Medulla oblongata (tissue), 1 donor: ENCODE data around the gene CACNA2D3.

Experiments
- DNase-seq: peaks from one replicate; pipeline ENCODE4 v3.0.0-alpha.2; 2015; ENCODE audit errors: extremely low spot score

Gene CACNA2D3

DNA sequence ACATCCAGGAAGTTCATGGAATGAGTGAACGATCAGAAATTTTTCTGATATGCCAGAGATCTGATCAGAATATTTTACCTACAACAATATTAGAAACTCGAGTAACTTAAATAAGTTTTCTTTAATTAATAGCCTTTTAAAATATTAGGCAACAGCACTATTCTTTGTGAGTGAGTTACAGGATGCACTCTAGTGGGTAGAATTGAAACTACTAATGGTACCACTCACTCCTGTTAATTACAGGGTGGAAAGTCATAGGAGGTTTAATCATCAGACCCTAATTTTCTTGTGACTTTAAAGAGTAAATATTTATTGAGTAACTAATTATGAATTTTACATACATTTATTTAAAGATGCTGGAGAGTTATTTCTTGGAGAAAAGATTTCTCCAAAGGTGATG lies 217.3 kb downstream of the CACNA2D3 start:
- DNase-seq = no peak

DNA sequence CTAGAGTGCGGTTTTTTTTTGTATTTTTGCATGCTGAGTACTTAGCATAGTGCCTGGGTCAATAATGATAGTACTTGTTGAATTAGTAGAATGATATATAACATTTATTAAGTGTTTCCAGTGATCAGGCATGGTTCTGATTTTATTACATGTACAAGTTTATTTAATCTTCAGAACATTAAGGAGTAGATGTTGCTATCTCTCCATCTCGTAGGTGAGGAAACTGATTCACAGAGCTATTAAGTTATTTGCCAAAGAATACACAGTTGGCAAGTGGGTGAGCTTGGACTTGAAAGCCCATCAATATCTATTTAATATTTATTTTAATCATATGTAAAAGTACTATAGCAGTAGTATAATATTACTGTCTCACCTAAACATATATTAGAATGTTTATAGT lies 219.5 kb downstream of the CACNA2D3 start:
- DNase-seq = no peak

DNA sequence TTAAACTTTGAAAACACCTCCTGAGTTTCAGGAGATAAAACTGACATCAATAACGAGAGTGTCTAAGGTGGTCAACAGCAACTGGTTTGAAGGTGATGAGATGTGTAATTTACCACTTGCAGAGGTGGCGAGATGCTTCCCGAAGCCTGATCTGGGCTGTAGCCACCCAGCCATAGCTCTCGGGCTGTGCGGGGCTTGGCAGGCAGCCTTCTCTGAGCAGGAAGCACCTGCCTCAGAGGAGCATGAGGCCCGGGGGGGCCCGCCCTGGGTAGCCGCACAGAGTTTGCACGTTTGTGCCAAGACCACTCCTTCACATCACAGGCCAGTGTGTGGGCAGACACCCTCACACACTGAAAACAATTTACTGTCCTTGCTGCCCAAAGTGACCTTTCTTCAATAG lies 220.3 kb downstream of the CACNA2D3 start:
- no peak for DNase-seq

DNA sequence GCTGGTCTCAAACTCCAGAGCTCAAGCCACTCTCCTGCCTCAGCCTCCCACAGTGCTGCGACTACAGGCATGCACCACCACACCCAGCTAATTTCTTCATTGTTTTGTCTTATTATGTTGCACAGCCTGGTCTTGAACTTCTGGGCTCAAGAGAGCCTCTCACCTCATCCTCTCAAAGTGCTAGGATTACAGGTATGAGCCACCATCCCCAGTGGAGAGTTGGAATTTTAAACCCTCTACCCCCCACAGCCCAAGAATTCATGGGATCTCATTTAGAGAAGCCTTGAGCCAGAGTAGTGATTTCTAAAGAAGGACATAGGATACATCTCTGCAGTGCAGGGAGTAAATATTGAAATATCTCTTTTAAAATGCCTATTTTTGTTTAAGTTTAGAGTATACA lies 221.1 kb downstream of the CACNA2D3 start:
- DNase-seq = no peak

DNA sequence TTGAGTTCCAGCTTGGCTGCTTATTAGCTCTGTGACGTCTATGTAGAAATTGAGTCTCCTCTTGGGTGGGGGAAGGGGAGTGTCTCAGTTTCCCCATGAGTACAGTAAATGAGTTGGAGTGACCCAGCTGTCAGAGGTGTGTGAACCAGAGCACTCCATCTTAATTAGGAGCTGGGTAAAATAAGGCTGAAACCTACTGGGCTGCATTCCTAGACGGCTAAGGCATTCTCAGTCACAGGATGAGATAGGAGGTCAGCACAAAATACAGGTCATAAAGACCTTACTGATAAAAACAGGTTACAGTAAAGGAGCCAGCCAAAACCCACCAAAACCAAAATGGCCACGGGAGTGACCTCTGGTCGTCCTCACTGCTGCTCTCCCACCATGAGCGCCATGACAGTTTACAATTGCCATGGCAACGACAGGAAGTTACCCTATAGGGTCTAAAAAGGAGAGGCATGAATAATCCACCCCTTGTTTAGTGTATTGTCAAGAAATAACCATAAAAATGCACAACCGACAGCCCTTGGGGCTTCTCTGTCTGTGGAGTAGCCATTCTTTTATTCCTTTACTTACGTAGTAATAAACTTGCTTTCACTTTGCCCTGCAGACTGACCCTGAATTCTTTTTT lies 222.4 kb downstream of the CACNA2D3 start:
- DNase-seq = no peak

DNA sequence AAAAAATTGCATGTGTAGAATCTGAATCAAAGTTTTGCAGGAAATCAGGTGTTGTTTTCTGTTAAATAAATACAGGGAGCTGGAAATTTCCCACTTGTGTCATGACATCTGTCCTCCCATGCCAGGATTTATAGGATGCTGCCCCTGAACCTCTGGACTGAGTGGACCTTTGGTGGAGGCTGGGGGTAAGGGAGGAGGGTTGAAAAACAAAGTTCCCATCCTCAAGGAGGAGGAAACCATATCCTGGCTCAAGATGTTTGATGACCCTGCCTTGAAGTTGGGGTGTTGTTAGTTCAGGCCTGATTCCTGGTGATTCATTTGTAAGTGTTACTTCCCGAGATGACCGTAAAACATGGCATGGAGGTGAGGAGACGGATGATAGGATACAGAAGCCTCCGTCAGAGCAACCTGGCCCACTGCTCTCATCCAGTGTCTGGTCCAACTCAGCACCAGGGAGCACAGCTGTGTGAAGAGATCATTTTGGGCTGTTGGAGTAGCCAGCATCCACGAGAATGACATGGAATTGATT lies 223.6 kb downstream of the CACNA2D3 start:
- DNase-seq = no peak

DNA sequence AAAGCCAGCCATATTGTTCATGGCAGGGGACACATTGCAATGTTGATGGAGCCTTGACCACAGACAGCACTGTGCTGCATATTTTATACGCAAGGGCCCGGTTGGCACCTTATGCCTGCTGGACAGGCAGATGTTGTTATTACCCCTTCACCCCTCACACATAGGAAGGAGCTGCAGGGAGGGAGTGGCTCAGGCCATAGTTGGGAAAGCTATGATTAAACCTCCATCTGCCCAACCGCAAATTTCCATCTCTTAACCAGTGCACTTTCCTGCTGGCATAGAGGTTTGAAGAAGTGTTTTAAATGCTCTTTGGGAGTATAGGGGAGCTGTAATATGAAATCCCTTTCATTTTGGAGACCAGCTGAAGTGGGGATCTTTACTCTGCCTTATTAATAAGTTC lies 224.7 kb downstream of the CACNA2D3 start:
- DNase-seq = no peak

DNA sequence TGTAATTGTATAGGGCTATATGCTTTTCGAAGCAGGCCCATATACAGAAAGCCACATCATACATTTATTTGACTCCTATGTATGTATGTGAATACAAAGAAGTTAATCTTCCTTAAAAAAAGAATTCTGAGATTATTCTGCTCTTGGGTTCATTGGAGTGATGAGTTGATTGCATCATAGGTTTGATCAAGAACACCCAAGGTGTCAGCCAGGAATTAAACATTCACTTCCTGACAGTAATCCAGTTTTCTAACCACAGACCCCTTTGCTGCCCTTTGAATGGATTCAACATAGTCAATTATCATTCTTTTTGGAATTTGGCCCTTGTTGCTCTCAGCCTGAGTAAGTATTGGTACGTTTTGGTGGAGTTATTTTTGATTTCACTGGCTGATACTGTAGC lies 225.6 kb downstream of the CACNA2D3 start:
- DNase-seq = no peak

DNA sequence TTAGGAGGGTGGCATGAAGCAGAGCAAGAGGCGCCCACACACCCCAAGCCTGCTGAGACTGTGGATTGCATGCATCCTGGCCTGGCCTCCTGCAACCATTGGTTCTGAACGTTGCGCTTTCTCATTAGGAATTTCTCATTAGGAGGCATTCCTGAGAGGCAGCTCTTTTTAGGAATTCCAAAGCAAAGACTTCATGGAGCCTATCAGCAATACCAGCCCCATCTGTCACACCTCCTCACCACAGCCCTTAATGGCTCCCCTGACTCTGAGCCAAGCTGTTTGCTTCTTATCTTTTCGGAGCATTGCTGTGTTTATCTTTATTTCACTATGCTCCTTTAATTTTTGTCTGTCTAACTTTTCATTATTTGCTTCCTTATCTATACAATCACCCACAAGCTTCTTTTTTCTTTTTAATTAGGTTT lies 226.9 kb downstream of the CACNA2D3 start:
- no peak for DNase-seq

DNA sequence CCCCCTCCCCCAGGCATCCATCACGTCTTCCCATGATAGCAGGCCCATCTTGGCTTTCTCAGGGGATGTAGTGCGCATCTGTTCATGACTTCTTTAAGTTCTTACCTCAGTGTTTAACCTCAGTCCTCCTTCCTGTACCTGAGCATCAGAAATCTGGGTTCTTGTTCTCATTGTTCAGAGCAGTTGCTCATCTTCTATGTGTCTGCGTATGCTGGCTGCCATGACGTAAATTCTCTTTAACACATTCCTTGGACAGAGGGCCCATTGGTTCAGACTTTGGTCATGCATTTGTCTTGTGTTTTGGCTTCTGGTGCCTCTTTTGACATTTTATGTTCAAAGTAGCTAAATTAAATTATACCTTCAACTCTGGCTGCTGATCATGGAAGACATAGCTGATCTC lies 227.3 kb downstream of the CACNA2D3 start:
- no peak for DNase-seq

DNA sequence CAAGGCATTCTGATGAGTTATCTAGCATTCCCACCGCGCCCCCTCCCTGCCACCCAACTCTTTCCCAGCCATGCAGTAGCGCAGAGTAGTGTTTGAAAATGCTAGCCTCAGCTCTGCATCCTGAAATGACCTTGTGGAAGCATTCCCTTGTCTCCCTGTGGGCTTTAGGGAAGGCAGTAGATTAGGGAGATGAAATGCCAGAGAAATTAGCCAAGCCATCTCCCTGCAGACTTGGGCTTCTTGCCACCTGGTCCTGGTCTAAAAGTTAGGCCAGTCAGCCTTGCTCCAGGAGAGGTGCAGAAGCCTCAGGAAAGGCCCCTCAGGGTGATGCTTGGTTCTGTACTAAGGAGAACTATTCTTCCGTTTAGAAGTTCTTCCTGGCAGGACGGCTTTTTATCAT lies 231.2 kb downstream of the CACNA2D3 start:
- no peak for DNase-seq

DNA sequence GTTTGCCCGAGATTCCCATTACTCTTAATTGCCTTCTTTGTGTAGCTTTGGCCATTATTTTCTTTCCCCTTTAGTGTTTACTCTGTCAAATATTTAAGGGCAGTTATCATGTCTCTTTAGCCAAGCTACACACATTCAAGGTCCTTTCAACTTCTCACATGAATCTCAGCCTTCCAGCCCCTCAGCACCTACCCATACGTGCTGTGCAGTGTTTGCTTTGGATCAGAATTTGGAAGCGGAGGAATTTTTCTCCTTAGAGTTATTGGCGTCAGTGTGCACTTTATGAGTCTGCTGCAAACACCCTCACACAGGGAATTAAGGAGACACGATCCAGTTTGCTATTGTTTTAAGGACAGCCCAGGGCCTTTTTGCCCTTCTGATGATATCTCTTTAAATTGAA lies 231.6 kb downstream of the CACNA2D3 start:
- peak; percentile 7 for DNase-seq

DNA sequence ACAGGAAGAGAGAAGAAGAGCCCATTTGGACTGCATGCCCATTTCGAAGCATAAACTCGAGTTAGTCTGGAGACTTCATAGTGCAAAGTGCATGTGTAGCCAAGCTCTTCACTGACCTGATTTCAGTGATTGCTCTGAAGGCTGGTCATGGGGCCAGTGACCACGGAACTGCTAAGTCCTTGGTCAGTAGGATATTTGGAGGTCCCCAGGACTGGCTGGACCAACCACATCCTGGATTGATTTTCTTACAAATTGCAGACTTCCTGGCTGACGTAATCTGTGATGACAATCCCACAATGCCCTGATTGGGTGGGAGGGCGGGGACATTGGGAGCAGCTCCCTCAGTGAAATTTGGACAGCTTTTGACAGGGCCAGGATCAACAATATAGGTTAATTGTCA lies 233.4 kb downstream of the CACNA2D3 start:
- no peak for DNase-seq

DNA sequence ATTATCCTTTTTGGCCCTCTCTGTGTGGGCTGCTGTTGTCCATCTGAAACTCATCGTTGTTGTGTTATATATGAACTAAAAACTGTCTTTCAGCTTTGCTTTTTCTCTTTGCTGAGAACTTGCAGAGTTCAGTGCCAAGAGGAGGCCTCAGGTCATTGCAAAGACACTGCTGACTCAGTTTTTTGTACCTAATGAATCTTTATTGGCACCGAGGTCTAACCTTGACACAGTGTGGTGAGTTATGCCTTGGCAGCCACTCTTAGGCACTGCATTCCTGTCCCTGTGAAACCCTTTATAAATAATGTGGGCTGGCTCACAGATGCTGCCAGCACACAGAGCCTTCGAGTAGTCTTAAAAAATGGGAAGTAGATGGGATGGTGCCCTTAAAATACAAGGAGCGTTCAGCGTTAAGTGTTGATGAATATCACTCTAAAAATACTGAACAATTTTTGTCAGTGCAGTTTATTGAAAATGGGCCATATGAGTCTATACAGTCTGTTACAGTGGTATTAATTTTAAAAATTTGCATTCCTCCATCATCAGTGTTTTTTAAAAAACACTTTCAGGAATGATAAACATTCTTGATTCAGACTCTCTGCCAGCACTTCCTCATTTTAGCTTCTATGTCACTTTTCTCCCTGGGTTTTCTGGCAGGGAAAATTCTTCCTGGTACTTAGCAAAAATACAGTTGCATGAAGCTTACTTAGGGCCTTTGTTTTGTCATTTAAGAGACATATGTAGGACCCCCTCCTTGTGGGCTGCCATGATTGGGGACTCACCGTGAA lies 234.1 kb downstream of the CACNA2D3 start:
- DNase-seq = peak; percentile 67

DNA sequence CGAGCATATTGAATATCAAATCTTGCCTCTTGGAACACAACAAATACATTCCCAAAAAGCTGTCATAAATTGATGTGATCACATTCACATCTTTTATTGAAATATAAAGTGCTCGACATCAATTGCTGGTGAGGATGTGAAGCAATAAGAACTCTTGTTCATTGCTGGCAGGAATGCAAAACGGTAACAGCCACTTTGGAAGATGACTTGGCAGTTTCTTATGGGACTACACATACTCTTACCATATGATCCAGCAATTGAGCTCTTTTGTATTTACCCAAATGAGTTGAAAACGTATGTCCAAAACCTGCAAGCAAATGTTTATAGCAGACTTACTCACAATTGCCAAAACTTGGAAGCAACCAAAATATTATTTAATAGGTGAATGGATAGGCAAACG lies 234.9 kb downstream of the CACNA2D3 start:
- no peak for DNase-seq

DNA sequence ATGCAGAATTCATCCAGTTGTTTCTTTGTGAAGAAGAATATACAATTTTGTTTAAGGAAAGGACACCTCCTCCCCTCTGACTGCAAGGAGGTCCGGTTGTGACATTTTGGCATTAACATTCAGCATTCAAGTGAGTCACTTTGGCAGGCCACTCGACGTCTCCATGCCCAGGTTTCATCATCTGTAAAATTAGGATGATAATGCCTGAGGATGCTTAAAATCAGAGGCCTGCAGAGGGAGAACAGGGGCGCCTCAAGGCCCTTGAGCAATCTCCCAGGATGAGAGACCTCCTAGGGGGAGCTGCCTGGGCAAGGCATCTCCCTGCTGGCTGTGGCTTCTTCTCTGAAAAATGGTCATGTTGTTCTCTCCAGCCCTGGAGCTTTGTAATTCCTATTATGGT lies 236.0 kb downstream of the CACNA2D3 start:
- DNase-seq = peak; percentile 28

DNA sequence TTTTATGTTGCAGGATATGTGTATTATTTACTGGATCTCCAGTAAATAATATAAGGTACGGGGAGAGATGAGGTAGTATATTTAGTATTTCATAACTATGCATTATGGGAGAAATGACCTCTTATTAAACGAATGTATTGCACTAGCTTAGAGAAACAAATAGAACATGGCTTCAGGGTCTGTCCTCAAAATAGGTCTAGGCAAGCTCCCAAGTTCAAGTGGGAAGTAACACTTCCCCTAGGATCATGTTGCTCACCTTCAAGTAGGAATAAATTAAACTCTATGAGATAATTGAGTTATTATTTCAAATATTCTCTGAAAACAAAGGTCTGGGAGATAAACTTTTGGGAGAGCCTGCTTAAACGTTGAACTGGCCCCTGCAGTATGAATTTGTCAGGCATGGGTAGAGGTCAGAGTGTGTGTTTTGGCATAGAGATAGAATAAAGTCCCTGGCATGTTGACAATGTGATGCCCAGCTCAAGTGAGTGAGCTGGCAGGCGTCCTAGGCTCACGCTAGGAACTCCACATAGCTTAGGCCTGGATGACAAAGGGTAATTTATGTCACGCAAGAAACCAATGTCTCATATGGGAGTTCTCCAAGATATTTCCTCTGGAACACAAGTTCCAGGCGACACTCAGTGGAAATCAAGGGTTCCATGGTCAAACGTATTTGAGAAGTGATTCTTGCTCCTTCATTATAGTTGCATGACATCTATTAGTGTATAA lies 236.8 kb downstream of the CACNA2D3 start:
- no peak for DNase-seq

DNA sequence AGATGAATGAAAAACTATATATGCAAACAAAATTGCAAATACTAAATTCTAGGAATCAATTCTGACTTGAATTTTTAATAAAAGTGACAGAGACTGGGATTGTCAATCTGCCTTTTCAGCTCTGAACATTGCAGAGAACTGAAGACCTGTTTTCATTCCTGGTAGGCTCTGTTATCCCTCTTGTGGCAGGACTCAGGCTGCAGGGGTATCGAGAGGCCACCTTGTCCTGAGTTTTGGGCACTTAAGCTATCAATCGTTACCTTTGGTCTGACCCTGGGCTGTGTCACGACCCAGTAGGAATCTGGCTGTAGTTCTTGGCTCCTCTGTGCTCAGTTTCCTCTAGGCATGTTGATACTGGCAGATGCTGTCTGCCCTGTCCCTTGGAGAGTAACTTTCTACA lies 238.0 kb downstream of the CACNA2D3 start:
- no peak for DNase-seq

DNA sequence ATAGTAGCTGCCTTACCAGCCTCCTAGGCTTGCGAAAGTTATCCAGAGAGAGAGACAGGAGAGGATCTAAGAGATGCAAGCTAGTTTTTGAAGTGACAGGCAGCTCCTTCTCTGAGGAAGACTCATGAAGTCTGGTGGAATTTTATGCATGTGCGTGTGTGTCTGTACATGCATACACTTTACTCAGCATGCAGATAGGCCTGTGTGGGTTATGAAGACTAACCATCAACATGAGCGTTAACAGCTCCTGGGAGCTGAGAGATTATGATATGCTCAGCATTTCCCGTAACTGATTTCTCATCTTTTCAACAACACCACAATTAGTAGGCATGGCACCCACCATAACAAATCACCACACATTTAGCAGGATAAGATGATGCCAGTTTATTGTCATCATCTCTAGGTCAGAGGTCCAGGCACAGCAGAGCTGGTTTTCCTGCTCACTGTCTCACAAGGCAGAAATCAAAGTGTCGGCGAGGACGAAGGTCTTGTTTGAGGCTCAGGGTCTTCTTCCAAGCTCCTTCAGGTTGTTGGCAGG lies 239.5 kb downstream of the CACNA2D3 start:
- DNase-seq = no peak

DNA sequence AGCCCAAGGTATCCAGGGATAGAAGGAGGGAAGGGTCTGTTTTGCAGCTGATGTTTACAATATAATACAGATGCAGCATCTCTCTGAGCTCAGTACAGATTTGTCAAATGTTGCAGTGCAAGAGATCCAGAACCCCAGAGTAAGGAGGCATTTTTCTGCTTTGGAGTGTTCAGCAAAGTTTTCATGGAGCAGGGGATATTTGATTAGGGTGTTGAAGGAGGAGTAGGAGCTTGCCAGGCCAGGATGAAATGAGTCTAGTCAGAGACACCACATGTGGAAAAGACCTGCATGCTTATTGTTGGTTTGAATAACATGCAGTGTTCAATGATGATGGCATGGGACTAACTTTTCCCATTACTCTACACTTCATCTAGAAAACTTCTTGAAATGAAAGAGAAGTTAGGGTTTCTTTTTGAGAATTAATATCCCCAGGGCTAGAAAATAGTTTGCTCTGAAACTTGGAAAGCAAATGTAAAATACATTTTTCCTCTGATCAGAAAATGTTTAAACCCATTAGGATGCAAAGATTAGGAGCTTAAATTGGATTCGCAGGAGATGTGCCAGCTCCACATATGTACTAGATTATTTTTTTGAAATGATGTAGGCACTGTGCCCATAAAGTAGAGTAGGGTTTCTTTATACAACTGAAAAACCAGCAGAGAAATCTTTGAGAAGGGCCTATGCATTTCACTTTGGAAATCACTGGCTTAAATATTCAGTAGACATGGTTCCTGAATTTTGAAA lies 243.8 kb downstream of the CACNA2D3 start:
- DNase-seq = no peak

DNA sequence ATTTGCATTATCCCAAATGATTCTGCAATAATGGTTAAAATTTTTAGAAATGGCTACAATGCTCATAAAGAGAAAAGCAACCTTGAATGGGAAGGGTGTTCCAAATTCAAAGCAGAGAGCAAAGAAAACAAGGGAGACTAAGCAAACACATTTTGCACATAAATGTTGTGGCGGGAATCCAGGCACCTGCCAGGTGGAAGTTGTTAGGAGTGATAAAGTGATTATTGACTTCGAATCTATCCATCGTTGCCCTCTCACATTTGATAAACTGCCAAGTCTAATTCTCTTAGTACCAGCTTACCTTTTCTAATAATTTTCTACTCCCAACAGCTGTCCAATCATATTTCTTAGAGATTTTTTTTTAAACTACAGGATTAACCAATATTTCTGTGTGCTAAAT lies 244.5 kb downstream of the CACNA2D3 start:
- no peak for DNase-seq

DNA sequence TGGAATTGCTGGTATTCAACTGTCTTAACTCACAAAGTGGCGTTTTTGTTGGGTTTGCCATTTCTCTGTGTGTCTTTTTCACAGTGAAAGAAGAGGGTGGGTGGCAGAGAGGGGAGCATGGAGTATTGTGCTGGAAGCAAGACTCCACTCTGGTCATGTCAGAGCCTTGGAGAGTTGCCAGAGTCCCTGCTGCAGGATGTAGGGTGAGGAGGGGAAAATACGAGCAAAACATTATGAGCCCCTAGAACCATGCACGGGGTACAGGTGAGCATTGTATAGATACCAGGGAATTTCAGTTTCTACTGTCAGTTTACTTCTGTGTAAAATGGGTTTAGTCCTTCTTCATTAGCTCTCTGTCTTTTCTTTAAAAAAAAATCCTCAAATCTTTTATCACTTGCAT lies 249.9 kb downstream of the CACNA2D3 start:
- no peak for DNase-seq
